GM10266 (cell line): ENCODE measurements around the gene NUCKS1.

Experiments
- DNase-seq: peaks from one replicate; pipeline ENCODE4 v3.0.0; 2012; ENCODE audit errors: extremely low spot score
- CTCF ChIP-seq: IDR thresholded peaks from 2 replicates; pipeline ENCODE4 v1.5.1; 2012; ENCODE audit warnings: mild to moderate bottlenecking, low read depth; ENCODE audit not compliant: control insufficient read depth, insufficient read depth; ENCODE audit errors: missing control alignments

Gene NUCKS1

GRCh38 chr1:205756552-205756951 is 6.6 kb upstream of the NUCKS1 start:
- DNase-seq: no peak

GRCh38 chr1:205754857-205755256 is 4.9 kb upstream of the NUCKS1 start:
- TF ChIP-seq CTCF: no peak

More at GRCh38 chr1:205756552-205756951, 6.6 kb upstream of the NUCKS1 start:
- no peak for TF ChIP-seq CTCF

GRCh38 chr1:205751036-205751651 is 1.2 kb upstream of the NUCKS1 start:
- TF ChIP-seq CTCF: no peak
- no peak for DNase-seq

More at GRCh38 chr1:205754857-205755256, 4.9 kb upstream of the NUCKS1 start:
- no peak for DNase-seq

GRCh38 chr1:205749234-205750137 is 496 bp downstream of the NUCKS1 start:
- no peak for TF ChIP-seq CTCF
- DNase-seq: peak; percentile 97

GRCh38 chr1:205748403-205749233 is 1.4 kb downstream of the NUCKS1 start:
- DNase-seq: peak; percentile 18

More at GRCh38 chr1:205748403-205749233, 1.4 kb downstream of the NUCKS1 start:
- no peak for TF ChIP-seq CTCF
